ENCODE measurements around the gene ATG5. TPM values are rescaled to one million over a fixed set of nuclear protein-coding genes. Genes with fewer than 3 reads are reported as not detected.

Gene ATG5
- polyA plus RNA-seq, 1 of the 3 experiments (the other 2 are of a cell fraction): 15.5 TPM

DNA sequence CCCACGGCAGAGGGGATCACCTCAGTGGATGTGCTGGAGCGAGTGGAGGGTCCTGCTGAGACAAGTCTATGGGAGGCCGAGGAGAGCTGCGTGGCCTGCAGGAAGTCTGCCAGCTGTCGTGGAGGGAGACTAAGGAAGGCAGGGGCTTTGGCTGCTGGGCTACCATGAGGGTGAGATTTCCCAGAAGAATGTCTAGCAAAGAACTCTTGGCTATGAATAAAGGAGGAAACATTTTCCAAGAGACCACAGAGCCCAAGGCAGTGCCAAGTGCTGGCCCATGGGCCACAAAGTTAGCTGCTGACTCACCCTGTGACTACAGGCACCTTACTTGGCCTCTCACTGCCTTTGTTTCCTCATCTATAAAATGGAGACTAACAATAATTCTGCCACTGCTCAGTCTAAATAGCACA lies 166.0 kb downstream of the ATG5 start:
- H3F3A ChIP-seq (replicated peaks; ENCODE audit: insufficient read depth): peaks cover 8% of the 10 kb centered on the region
- H3K27me3 ChIP-seq (ENCODE audit: insufficient read depth): no peaks in the 10 kb centered on the region
- no peaks in the 10 kb centered on the region for H3K79me2 ChIP-seq (ENCODE audit: insufficient read depth)
- DNase-seq: no peak
- peak overlapping the region; percentile 43 for H3K4me2 ChIP-seq
- no peaks in the 10 kb centered on the region for H4K20me1 ChIP-seq (ENCODE audit: insufficient read depth)
- POLR2A ChIA-PET: no interaction called here
- peaks cover 9 to 24% of the 10 kb centered on the region in 2 experiments; a peak in 3 of 4 replicates for H3K4me1 ChIP-seq (ENCODE audit: control insufficient read depth in 1 of 2, insufficient read depth in 2 of 2, low read depth in 1 of 2, low read length in 1 of 2)
- H3K9ac ChIP-seq: peak overlapping the region; percentile 46; the same call in 1 of the 2 replicates
- peak overlapping the region in 1 of 2 experiments; percentile 76; a peak in 2 of 4 replicates for H3K27ac ChIP-seq (ENCODE audit: low read depth in 2 of 2, low read length in 1 of 2)
- H3K4me3 ChIP-seq (ENCODE audit: low read depth in 2 of 2, low read length in 1 of 2): no peak overlapping the region
- no peaks in the 10 kb centered on the region for H3K36me3 ChIP-seq (replicated peaks in 1 of 2; ENCODE audit: control insufficient read depth in 1 of 2, insufficient read depth in 2 of 2, low read length in 1 of 2)
- no peaks in the 10 kb centered on the region for H3K9me3 ChIP-seq
- H3K9me2 ChIP-seq: no peaks in the 10 kb centered on the region
- CTCF ChIA-PET: interaction anchor here (1.4 kb wide), 1 partner anchor 34 kb away, joined by 3 read pairs; no protein-coding TSS in a partner anchor
- H2AFZ ChIP-seq (ENCODE audit: low read depth): no peak overlapping the region
- WGBS (ENCODE audit: low lambda C conversion rate): 47% methylated on average over 4 of the region's 5 CpGs
- TF ChIP-seq RXRA (IDR thresholded peaks at IDR 0.05; ENCODE audit: borderline replicate concordance, low read depth) (peak; percentile 85), FOSL2 (IDR thresholded peaks at IDR 0.05; ENCODE audit: borderline replicate concordance, low read depth) (peak; percentile 97), RCOR1 (IDR thresholded peaks at IDR 0.05; ENCODE audit: low read length) (no peak), EP300 (IDR thresholded peaks at IDR 0.05; ENCODE audit: borderline replicate concordance in 1 of 2, low read depth in 1 of 2, low read length in 1 of 2) (peak in 1 of 2 experiments; percentile 97; a peak in 2 of 4 replicates), TEAD4 (IDR thresholded peaks at IDR 0.05; ENCODE audit: borderline replicate concordance, insufficient read depth) (peak; percentile 94), GATA2 (CRISPR knock-in tag; IDR thresholded peaks at IDR 0.05) (no peak), RFX5 (IDR thresholded peaks at IDR 0.05; ENCODE audit: low read length) (no peak), TAF1 (IDR thresholded peaks at IDR 0.05; ENCODE audit: borderline replicate concordance, low read depth, low read length) (no peak; the same call in 1 of the 2 replicates), RAD21 (IDR thresholded peaks at IDR 0.05; ENCODE audit: low read length) (no peak), FOXJ3 (CRISPR knock-in tag; IDR thresholded peaks at IDR 0.05) (no peak), EZH2phosphoT487 (IDR thresholded peaks at IDR 0.05; ENCODE audit: borderline replicate concordance, low read depth) (no peak), SMC3 (IDR thresholded peaks at IDR 0.05; ENCODE audit: low read depth, low read length) (no peak), SIN3A (IDR thresholded peaks at IDR 0.05; ENCODE audit: borderline replicate concordance, low read depth, low read length) (no peak), TCF12 (IDR thresholded peaks at IDR 0.05) (peak; percentile 95), GABPA (IDR thresholded peaks at IDR 0.05; ENCODE audit: low read depth) (peak; percentile 40), YY1 (IDR thresholded peaks at IDR 0.05; ENCODE audit: low read depth) (0 out of 2 replicates have a peak, but pooled peaks have one; percentile 50), FOXM1 (IDR thresholded peaks at IDR 0.05; ENCODE audit: low read depth) (peak; percentile 82; the same call in 1 of the 2 replicates), MEF2A (IDR thresholded peaks at IDR 0.05; ENCODE audit: borderline replicate concordance, low read depth) (peak; percentile 29; the same call in 1 of the 2 replicates), MXI1 (IDR thresholded peaks at IDR 0.05; ENCODE audit: low read depth, low read length) (no peak), JUND (IDR thresholded peaks at IDR 0.05) (peak; percentile 93), NFIC (IDR thresholded peaks at IDR 0.05; ENCODE audit: borderline replicate concordance) (peak; percentile 99)
- TF ChIP-seq, protein P1, sequence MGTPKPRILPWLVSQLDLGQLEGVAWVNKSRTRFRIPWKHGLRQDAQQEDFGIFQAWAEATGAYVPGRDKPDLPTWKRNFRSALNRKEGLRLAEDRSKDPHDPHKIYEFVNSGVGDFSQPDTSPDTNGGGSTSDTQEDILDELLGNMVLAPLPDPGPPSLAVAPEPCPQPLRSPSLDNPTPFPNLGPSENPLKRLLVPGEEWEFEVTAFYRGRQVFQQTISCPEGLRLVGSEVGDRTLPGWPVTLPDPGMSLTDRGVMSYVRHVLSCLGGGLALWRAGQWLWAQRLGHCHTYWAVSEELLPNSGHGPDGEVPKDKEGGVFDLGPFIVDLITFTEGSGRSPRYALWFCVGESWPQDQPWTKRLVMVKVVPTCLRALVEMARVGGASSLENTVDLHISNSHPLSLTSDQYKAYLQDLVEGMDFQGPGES (IDR thresholded peaks at IDR 0.05; ENCODE audit: low read depth, low read length): no peak
- TF ChIP-seq, protein P2, sequence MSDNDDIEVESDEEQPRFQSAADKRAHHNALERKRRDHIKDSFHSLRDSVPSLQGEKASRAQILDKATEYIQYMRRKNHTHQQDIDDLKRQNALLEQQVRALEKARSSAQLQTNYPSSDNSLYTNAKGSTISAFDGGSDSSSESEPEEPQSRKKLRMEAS (IDR thresholded peaks at IDR 0.05; ENCODE audit: low read depth): peak; percentile 95
- TF ChIP-seq, protein P3, sequence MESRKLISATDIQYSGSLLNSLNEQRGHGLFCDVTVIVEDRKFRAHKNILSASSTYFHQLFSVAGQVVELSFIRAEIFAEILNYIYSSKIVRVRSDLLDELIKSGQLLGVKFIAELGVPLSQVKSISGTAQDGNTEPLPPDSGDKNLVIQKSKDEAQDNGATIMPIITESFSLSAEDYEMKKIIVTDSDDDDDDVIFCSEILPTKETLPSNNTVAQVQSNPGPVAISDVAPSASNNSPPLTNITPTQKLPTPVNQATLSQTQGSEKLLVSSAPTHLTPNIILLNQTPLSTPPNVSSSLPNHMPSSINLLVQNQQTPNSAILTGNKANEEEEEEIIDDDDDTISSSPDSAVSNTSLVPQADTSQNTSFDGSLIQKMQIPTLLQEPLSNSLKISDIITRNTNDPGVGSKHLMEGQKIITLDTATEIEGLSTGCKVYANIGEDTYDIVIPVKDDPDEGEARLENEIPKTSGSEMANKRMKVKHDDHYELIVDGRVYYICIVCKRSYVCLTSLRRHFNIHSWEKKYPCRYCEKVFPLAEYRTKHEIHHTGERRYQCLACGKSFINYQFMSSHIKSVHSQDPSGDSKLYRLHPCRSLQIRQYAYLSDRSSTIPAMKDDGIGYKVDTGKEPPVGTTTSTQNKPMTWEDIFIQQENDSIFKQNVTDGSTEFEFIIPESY (IDR thresholded peaks at IDR 0.05; ENCODE audit: borderline replicate concordance, low read depth): 0 out of 2 replicates have a peak, but pooled peaks have one; percentile 64
- TF ChIP-seq, protein P4, sequence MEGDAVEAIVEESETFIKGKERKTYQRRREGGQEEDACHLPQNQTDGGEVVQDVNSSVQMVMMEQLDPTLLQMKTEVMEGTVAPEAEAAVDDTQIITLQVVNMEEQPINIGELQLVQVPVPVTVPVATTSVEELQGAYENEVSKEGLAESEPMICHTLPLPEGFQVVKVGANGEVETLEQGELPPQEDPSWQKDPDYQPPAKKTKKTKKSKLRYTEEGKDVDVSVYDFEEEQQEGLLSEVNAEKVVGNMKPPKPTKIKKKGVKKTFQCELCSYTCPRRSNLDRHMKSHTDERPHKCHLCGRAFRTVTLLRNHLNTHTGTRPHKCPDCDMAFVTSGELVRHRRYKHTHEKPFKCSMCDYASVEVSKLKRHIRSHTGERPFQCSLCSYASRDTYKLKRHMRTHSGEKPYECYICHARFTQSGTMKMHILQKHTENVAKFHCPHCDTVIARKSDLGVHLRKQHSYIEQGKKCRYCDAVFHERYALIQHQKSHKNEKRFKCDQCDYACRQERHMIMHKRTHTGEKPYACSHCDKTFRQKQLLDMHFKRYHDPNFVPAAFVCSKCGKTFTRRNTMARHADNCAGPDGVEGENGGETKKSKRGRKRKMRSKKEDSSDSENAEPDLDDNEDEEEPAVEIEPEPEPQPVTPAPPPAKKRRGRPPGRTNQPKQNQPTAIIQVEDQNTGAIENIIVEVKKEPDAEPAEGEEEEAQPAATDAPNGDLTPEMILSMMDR (IDR thresholded peaks at IDR 0.05): no peak
- TF ChIP-seq, protein P5, sequence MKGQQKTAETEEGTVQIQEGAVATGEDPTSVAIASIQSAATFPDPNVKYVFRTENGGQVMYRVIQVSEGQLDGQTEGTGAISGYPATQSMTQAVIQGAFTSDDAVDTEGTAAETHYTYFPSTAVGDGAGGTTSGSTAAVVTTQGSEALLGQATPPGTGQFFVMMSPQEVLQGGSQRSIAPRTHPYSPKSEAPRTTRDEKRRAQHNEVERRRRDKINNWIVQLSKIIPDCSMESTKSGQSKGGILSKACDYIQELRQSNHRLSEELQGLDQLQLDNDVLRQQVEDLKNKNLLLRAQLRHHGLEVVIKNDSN (IDR thresholded peaks at IDR 0.05; ENCODE audit: borderline replicate concordance, low read depth): 0 out of 2 replicates have a peak, but pooled peaks have one; percentile 19

All from SK-N-SH (cell line).